OCI-M2 (cell line): ENCODE measurements around the gene ZNF266.

Source experiments
- DNase-seq: peaks from one replicate; lab custom pipeline; 2025; ENCODE audit not compliant: unreplicated experiment; lab: John Stamatoyannopoulos, UW

ZNF266 gene

DNA sequence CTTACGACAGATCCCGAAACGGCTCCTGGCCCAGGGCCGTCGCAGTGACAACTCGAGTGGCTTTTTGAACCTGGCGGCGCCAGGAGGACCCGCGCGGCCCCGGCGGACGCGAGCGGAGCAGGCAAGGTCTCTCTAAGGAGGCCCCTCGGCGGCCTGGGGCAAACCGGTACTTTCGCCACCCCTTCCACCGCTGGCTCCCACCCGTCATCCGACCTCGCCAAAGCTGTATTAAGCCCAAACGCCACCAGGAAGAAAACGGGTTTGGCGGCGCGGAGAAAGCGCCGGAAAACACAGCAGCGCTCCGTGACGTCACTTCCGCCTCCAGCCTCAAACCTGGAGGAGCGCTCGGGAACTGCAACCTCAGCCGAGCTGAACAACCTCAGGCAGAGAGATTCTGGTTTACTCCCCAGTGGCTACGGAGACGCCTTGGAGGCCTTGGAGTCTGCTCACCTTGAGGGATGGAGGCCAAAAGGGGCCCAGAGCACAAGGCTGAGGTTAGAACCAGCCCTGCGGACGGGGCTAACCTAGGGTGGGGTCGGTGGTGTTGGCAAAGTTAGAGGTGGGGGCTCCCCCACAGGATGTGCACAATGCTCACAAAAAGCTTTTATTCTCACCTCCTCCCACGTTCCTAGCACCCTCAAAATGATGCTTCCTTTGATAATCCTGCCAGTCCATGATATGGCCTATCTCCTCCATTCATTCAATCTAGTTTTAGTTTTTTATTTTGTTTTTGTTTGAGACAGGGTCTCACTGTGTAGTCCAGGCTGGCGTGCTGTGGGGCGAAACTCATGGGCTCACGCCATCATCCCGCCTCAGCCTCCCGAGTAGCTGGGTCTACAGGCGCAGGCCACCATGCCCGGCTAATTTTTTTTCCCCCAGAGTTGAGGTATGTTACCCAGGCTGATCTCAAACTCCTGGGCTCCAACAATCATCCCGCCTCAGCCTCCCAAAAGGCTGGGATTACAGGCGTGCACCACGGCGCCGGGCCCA, at the start of gene ZNF266:
Gene ZNF266 (minus strand): TSS at position 295 of the 990 bp plus-strand sequence. CDS start 15,484 bp downstream, outside the sequence.
- DNase-seq, result peak; percentile 57

DNA sequence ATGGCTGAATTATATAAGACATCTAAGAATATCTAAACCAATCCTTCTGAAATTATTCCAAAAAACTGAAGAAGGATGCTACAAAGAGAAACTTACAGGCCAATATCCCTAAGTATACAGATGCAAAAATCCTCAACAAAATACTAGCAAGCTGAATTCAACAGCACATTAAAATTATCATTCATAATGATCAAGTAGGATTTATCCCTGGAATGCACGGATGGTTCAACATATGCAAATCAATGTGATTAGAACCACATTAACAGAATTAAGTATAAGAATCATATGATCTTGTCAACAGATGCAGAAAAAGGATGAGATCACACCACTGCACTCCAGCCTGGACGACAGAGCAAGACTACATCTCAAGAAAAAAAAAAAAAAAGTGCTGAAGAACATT, 49.8 kb upstream of the ZNF266 start:
- DNase-seq, result no peak

GRCh38 chr19:9474975-9475374, 39.6 kb upstream of the ZNF266 start:
- DNase-seq, result no peak

GRCh38 chr19:9467161-9467560, 31.8 kb upstream of the ZNF266 start:
- DNase-seq, result no peak

GRCh38 chr19:9461938-9462337, 26.6 kb upstream of the ZNF266 start:
- no peak for DNase-seq

GRCh38 chr19:9456018-9456689, 20.8 kb upstream of the ZNF266 start:
- DNase-seq, result no peak

- no peak for DNase-seq
Measured at GRCh38 chr19:9453953-9454352, 18.6 kb upstream of the ZNF266 start.

GRCh38 chr19:9445037-9445436, 9.7 kb upstream of the ZNF266 start:
- no peak for DNase-seq

GRCh38 chr19:9436358-9436757, 985 bp upstream of the ZNF266 start:
- no peak for DNase-seq

- DNase-seq, result peak; percentile 47
Measured at GRCh38 chr19:9431475-9431874, 3.9 kb downstream of the ZNF266 start.

GRCh38 chr19:9430444-9430843, 4.9 kb downstream of the ZNF266 start:
- DNase-seq, result no peak

DNA sequence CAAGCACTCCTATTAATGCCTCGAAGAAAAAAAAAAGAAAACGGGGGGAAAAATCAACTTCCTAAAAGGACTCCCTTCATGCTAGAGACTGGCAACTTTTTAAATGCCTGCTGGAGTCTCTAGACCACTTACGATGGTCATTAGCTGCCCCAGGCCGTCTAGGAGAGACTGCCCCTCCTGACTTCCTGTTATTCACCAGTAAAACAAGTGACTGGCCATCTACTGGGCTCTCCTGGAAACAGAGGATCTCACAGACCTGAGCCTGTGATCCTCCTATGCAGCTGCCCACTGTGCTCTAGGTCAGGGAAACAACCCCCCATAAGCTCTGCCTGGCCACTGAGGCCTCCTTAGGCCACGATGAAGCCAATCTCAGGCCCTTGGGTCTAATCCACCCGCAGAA, 7.4 kb downstream of the ZNF266 start:
- DNase-seq, result no peak

GRCh38 chr19:9413240-9413954, 22.0 kb downstream of the ZNF266 start:
- no peak for DNase-seq

DNA sequence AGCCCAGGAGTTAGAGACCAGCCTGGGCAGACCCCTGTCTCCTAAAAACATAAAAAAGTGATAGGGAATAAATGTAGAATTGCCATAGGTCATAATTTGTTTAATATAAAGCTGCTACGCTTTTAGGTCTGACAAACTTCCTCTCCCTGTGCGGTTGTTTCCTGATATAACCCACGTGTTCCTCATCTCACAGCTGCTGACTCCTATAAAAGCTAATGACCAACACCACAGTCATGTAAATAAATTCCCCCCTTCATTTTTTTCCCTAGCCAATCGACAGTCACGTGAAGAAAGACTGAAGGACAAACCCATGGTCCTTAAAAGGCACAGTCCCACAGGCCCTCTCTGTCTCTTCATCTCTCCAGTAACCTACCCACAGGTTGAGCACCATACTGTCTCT, 27.5 kb downstream of the ZNF266 start:
- DNase-seq, result no peak

DNA sequence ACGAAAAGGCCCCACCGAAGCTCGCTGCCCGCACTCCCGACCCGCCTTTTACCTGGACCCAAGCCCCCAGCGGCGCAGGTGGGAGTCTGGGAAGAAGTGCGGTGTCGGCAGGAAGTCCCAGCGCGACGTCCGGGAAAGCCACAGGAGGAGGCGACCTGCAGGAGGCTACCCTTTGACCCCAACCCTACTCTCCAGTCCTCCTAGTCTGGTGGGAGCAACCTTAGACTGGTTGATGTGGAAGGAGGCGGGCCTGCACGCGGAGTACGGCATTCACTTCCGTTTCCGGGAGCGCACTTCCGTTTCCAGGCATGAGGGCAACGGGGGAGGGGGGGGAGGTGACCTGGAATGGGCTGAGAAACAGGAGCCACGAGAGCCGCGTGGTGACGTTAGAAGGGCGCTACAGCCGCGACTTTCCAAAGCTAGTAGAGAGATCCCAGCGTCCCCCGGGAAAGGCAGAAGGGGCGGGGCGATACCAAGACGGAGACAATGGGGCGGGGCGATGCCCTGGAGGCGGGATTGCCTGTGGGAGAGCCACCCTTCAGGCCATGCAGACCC, 28.5 kb downstream of the ZNF266 start:
- DNase-seq, result peak; percentile 62

DNA sequence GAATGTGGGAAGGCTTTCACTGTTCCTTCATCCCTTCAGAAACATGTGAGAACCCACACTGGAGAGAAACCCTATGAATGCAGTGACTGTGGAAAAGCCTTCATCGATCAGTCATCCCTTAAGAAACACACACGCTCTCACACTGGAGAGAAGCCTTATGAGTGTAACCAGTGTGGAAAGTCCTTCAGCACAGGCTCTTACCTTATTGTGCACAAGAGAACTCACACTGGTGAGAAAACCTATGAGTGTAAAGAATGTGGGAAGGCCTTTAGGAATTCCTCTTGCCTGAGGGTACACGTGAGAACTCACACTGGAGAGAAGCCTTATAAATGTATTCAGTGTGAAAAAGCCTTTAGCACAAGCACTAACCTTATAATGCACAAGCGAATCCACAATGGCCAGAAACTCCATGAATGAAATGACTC, 54.0 kb downstream of the ZNF266 start:
- no peak for DNase-seq

GRCh38 chr19:9370738-9371619, 64.4 kb downstream of the ZNF266 start:
- DNase-seq, result no peak

GRCh38 chr19:9362905-9363304, 72.5 kb downstream of the ZNF266 start, which contains the start of gene ZNF177:
Gene ZNF177 (plus strand): TSS chr19:9363013. CDS start chr19:9378312, 15,299 bp downstream.
- no peak for DNase-seq
